Coronary artery (tissue), 2 donors: Measurements from ENCODE around the gene KERA.

ENCODE experiments used
- DNase-seq: peaks from one replicate; pipeline ENCODE4 v3.0.0-alpha.2; 2017; ENCODE audit warnings: low spot score
- H3K27ac ChIP-seq, 2 donors: fragments of 200-600 bp; sonication (generic); one replicate each; pipeline ENCODE4 v1.5.1; 2016 to 2019
- H3K4me3 ChIP-seq: fragments of 200-600 bp; sonication (generic); 2 replicates; pipeline ENCODE4 v1.5.1; 2016; ENCODE audit warnings: mild to moderate bottlenecking, moderate library complexity
- CTCF ChIP-seq: fragments of 200-600 bp; sonication (generic); IDR thresholded peaks from one replicate; pipeline ENCODE4 v1.5.1; 2019; ENCODE audit warnings: antibody characterized with exemption

KERA gene

GRCh38 chr12:91040096-91040755, 17.6 kb downstream of the KERA start:
- H3K27ac ChIP-seq = no peak overlapping the region
- no peak for DNase-seq
- no peak for TF ChIP-seq CTCF

GRCh38 chr12:91037276-91037675, 20.5 kb downstream of the KERA start:
- Histone ChIP-seq H3K4me3 (no peak overlapping the region), H3K27ac (no peak overlapping the region)
- TF ChIP-seq CTCF = no peak
- no peak for DNase-seq

More at GRCh38 chr12:91040096-91040755, 17.6 kb downstream of the KERA start:
- H3K4me3 ChIP-seq = no peak overlapping the region

- Histone ChIP-seq H3K27ac (no peak overlapping the region), H3K4me3 (no peak overlapping the region)
- DNase-seq = no peak
- TF ChIP-seq CTCF = no peak
Observed at GRCh38 chr12:91033251-91033650, 24.6 kb downstream of the KERA start.

- DNase-seq = no peak
- TF ChIP-seq CTCF = no peak
- H3K4me3 ChIP-seq = no peak overlapping the region
Observed at GRCh38 chr12:91023326-91024004, 34.4 kb downstream of the KERA start.

GRCh38 chr12:91021076-91021475, 36.7 kb downstream of the KERA start:
- H3K27ac ChIP-seq = no peak overlapping the region
- DNase-seq = no peak
- no peak overlapping the region for H3K4me3 ChIP-seq
- no peak for TF ChIP-seq CTCF

More at GRCh38 chr12:91023326-91024004, 34.4 kb downstream of the KERA start:
- no peak overlapping the region for H3K27ac ChIP-seq

- no peak for DNase-seq
- Histone ChIP-seq H3K27ac (no peak overlapping the region), H3K4me3 (no peak overlapping the region)
- TF ChIP-seq CTCF = no peak
Observed at GRCh38 chr12:91019455-91019854, 38.4 kb downstream of the KERA start.
